A673 (cell line): ENCODE measurements around the gene DLL3.

ENCODE experiments used
- EZH2 ChIP-seq: fragments of 200-600 bp; sonication (generic); IDR thresholded peaks from 2 replicates; pipeline ENCODE4 v1.6.1; 2017; ENCODE audit warnings: borderline replicate concordance, low read depth, mild to moderate bottlenecking, mixed read lengths, antibody characterized with exemption, low read length; ENCODE audit not compliant: poor library complexity, severe bottlenecking
- TF ChIP-seq, protein P1 (sequence below): fragments of 300-800, 200-600 bp; sonication (generic); conservative IDR thresholded peaks from 2 replicates; pipeline ENCODE4 v1.5.1; 2017; ENCODE audit warnings: low read depth, mild to moderate bottlenecking, antibody characterized with exemption, low read length, moderate library complexity, mixed read lengths

DNA sequence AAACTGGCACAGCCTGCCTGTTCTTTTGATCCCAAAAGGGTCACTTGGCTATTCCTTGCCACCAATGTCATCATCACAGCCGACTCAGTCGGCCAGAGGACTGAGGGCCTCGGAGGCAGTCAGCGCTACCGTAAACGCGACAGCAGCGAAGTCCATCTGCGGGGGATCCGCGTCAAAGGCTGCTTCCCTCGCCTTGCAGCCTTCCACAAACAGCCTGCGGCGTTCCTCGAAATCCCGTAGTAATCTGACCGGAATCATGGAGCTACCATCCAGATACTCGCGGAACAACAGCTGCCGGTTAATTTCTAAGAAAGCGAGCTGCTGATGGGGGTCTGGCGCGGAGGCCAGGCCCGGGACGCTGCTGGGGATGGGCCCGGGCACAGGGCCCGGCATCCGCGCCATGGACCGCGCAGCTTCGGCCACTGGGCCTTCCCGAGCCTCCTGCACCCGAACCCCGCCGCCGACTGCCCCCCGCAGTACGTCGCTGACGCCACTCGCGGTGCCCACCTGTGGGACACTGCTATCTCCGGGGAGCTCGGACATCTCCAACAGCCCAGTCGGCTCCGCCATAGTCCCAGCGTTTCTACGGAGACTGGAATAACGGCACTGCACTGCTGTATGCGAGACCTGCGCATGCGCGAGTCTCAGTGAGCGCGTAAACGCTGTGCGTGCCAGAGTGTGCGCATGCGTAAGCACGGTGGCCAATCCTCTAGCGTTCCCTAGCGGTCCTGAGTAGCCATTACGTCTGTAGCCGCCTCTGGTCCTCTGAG is 33.7 kb downstream of the DLL3 start, which contains the start of gene EID2B:
- no peak for TF ChIP-seq EZH2
- TF ChIP-seq, protein P1, sequence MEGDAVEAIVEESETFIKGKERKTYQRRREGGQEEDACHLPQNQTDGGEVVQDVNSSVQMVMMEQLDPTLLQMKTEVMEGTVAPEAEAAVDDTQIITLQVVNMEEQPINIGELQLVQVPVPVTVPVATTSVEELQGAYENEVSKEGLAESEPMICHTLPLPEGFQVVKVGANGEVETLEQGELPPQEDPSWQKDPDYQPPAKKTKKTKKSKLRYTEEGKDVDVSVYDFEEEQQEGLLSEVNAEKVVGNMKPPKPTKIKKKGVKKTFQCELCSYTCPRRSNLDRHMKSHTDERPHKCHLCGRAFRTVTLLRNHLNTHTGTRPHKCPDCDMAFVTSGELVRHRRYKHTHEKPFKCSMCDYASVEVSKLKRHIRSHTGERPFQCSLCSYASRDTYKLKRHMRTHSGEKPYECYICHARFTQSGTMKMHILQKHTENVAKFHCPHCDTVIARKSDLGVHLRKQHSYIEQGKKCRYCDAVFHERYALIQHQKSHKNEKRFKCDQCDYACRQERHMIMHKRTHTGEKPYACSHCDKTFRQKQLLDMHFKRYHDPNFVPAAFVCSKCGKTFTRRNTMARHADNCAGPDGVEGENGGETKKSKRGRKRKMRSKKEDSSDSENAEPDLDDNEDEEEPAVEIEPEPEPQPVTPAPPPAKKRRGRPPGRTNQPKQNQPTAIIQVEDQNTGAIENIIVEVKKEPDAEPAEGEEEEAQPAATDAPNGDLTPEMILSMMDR, result peak; percentile 94
